Esophagus muscularis mucosa (tissue), 4 donors: ENCODE results near the gene AKR1C4. TPM values are rescaled to one million over a fixed set of nuclear protein-coding genes. Genes with fewer than 3 reads are reported as not detected.
"Not testable (repeated sequence)": the region's sequence is repeated elsewhere in the genome, so short reads cannot be mapped to it uniquely, and the experiment has no call there.

Experiments
- DNase-seq: peaks from one replicate; pipeline ENCODE4 v3.0.0-alpha.2; 2017; ENCODE audit errors: extremely low spot score
- H3K27ac ChIP-seq, 4 donors: fragments of 200-600 bp; sonication (generic); replicated peaks in 1 of 4; 1 replicate in 3 of 4; 2 replicates in 1 of 4; pipeline ENCODE4 v1.5.1; 2016 to 2019; ENCODE audit warnings: mild to moderate bottlenecking in 1 of 4
- H3K27me3 ChIP-seq, 4 donors: fragments of 200-600 bp; sonication (generic); one replicate each; pipeline versions ENCODE4 v1.5.1 to v1.6.0; 2016 to 2019
- H3K36me3 ChIP-seq, 4 donors: fragments of 200-600 bp; sonication (generic); one replicate each; pipeline ENCODE4 v1.5.1; 2016 to 2019
- H3K4me1 ChIP-seq, 4 donors: fragments of 200-600 bp; sonication (generic); one replicate each; pipeline ENCODE4 v1.5.1; 2016 to 2019
- H3K4me3 ChIP-seq, 4 donors: fragments of 200-600 bp; sonication (generic); 1 replicate in 2 of 4; 2 replicates in 2 of 4; pipeline ENCODE4 v1.5.1; 2016 to 2019; ENCODE audit warnings: mild to moderate bottlenecking in 4 of 4, moderate library complexity in 1 of 4
- H3K9me3 ChIP-seq, 4 donors: fragments of 200-600 bp; sonication (generic); 1 replicate in 3 of 4; 2 replicates in 1 of 4; pipeline ENCODE4 v1.5.1; 2016 to 2019
- EP300 ChIP-seq: sonication (generic); formaldehyde crosslinking; IDR thresholded peaks from one replicate; pipeline ENCODE4 v1.6.1; 2017; ENCODE audit warnings: antibody characterized with exemption
- POLR2A ChIP-seq: fragments of 450-650 bp; IDR thresholded peaks from one replicate; pipeline ENCODE4 v1.6.1; 2017; ENCODE audit warnings: antibody characterized with exemption, moderate library complexity, mild to moderate bottlenecking, low read depth
- POLR2AphosphoS5 ChIP-seq, 2 donors: sonication (generic); formaldehyde crosslinking; IDR thresholded peaks; one replicate each; pipeline ENCODE4 v1.6.1; 2017; ENCODE audit warnings: antibody characterized with exemption in 2 of 2
- WGBS: methylation state at CpG from one replicate; pipeline ENCODE4 v1.1.5; 2018; 5-methylcytosine and 5-hydroxymethylcytosine counted together
- intact Hi-C: fragments of 100-400 bp; cut with DNase I; formaldehyde crosslinking; loops from one replicate; pipeline ENCODE4 v1.15.1; 2023
- total RNA-seq, 4 donors: library from RNA; depleted of rRNA; stranded (reverse); fragments of >200 nt; gene quantifications; one replicate each; pipeline versions ENCODE4 v1.1.0 to v1.2.1, GENCODE V29; 2016
- TF ChIP-seq, protein P1 (sequence below), 3 experiments: fragments of 200-600 bp in 2 of 3; fragments of 450-650 bp in 1 of 3; sonication (generic) in 2 of 3; IDR thresholded peaks; one replicate each; pipeline ENCODE4 v1.5.1; 2017 to 2019; ENCODE audit warnings: antibody characterized with exemption in 3 of 3, mild to moderate bottlenecking in 2 of 3, moderate library complexity in 1 of 3

The AKR1C4 gene
- total RNA-seq, 4 donors from 2014 or later: not detected

DNA sequence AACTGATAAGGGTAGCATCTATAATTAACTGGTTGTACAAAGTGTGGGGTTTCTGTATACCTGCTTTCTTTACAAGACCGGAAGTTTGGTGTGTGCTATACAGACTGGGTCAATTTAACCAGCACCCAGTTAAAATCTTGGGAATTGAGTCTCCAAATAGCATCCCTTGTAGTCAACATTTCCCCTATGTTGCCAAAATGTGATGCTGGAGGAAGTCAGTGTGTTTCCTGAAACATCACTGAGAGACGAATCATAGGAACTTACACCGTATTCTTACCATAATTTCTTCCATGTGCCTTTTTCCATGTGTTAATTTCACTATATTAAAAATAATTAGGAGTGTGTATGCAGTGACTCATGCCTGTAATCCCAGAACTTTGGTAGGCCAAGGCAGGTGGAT, 1.7 kb downstream of the AKR1C4 start:
- intact Hi-C loops: no loop called here
- WGBS: 67% methylated on average over 3 of the region's 3 CpGs
- TF ChIP-seq EP300 (no peak), POLR2AphosphoS5 (IDR thresholded peaks at IDR 0.05) (no peak), POLR2A (no peak)
- TF ChIP-seq, protein P1, sequence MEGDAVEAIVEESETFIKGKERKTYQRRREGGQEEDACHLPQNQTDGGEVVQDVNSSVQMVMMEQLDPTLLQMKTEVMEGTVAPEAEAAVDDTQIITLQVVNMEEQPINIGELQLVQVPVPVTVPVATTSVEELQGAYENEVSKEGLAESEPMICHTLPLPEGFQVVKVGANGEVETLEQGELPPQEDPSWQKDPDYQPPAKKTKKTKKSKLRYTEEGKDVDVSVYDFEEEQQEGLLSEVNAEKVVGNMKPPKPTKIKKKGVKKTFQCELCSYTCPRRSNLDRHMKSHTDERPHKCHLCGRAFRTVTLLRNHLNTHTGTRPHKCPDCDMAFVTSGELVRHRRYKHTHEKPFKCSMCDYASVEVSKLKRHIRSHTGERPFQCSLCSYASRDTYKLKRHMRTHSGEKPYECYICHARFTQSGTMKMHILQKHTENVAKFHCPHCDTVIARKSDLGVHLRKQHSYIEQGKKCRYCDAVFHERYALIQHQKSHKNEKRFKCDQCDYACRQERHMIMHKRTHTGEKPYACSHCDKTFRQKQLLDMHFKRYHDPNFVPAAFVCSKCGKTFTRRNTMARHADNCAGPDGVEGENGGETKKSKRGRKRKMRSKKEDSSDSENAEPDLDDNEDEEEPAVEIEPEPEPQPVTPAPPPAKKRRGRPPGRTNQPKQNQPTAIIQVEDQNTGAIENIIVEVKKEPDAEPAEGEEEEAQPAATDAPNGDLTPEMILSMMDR (IDR thresholded peaks at IDR 0.05): no peak

DNA sequence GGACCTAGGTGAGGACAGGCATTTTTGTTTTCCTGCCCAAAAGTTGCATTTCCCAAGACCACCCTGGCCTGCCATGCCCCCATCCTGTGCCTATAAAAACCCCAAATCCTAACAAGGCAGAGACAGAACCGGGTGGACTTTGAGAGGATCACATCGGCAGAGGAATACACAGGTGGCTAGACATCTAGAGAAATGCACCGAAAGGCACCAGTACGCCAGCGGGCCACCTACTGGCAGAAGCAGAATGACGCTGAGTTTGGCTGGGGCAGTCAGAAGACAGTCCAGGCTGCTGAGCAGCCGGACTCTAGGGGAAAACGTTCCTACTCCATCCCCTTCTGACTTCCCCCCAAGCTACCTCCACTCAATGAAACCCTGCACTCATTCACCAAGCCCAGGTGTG, 2.8 kb downstream of the AKR1C4 start:
- H3K4me1 ChIP-seq: no peaks in the 10 kb centered on the region
- DNase-seq: no peak
- no peaks in the 10 kb centered on the region for H3K36me3 ChIP-seq
- intact Hi-C loops: no loop called here
- no peaks in the 10 kb centered on the region for H3K27me3 ChIP-seq
- H3K27ac ChIP-seq: no peak overlapping the region
- H3K9me3 ChIP-seq: peaks cover 0 to 23% (median 14%) of the 10 kb centered on the region in 4 donors
- 86% methylated on average over 8 of the region's 8 CpGs for WGBS
- TF ChIP-seq, protein P1 (IDR thresholded peaks at IDR 0.05): no peak
- TF ChIP-seq POLR2A: no peak
- no peak for TF ChIP-seq EP300
- no peak for TF ChIP-seq POLR2AphosphoS5 (IDR thresholded peaks at IDR 0.05)
- no peak overlapping the region for H3K4me3 ChIP-seq

More for the DNA sequence above, 1.7 kb downstream of the AKR1C4 start:
- H3K27ac ChIP-seq: no peak overlapping the region
- no peak overlapping the region for H3K4me3 ChIP-seq
- H3K9me3 ChIP-seq: peaks cover 0 to 20% (median 10%) of the 10 kb centered on the region in 4 donors
- no peaks in the 10 kb centered on the region for H3K36me3 ChIP-seq
- H3K4me1 ChIP-seq: no peaks in the 10 kb centered on the region
- H3K27me3 ChIP-seq: no peaks in the 10 kb centered on the region
- DNase-seq: no peak

DNA sequence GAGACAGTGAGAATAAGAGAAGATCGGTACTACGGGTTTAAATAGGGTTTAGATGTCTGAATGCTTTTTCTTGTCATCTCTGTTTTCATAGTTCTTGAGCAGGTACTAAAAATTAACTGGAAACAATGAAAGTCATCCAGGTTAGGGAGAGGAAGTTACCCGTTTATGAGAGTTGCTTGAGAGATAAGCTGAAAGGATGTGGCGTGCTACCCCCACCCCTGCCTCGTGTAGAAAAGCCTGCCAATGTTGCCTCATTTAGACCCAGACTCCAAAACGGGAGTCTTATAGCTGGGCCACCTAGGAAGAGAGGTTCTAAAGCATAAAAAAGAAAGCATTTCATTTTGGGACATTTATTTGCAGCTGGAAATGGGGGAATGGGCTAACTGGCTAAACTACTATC, 10.2 kb downstream of the AKR1C4 start:
- no peaks in the 10 kb centered on the region for H3K4me1 ChIP-seq
- TF ChIP-seq POLR2AphosphoS5 (IDR thresholded peaks at IDR 0.05): no peak
- TF ChIP-seq EP300: no peak
- TF ChIP-seq, protein P1 (IDR thresholded peaks at IDR 0.05): no peak
- intact Hi-C loops: no loop called here
- no peak overlapping the region for H3K27ac ChIP-seq
- no peak overlapping the region for H3K4me3 ChIP-seq
- H3K9me3 ChIP-seq: peaks cover 0 to 17% (median 11%) of the 10 kb centered on the region in 4 donors
- no peaks in the 10 kb centered on the region for H3K27me3 ChIP-seq
- DNase-seq: no peak
- no peaks in the 10 kb centered on the region for H3K36me3 ChIP-seq
- WGBS: 61% methylated on average over 6 of the region's 6 CpGs

DNA sequence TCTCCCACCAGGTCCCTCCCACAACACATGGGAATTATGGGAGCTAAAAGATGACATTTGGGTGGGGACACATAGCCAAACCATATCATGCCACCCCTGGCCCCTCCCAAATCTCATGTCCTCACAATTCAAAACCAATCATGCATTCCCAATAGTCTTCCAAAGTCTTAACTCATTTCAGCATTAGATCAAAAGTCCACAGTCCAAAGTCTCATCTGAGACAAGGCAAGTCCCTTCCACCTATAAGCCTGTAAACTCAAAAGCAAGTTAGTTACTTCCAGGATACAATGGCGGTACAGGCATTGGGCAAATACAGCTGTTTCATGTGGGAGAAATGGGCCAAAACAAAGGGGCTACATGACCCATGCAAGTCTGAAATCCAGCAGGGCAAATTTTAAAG, 13.1 kb downstream of the AKR1C4 start:
- DNase-seq, H3K27ac ChIP-seq, H3K4me3 ChIP-seq, H3K4me1 ChIP-seq, H3K36me3 ChIP-seq, intact Hi-C loops, H3K27me3 ChIP-seq, H3K9me3 ChIP-seq: not testable (repeated sequence)
- WGBS: 91% methylated on average over 1 of the region's 1 CpG

DNA sequence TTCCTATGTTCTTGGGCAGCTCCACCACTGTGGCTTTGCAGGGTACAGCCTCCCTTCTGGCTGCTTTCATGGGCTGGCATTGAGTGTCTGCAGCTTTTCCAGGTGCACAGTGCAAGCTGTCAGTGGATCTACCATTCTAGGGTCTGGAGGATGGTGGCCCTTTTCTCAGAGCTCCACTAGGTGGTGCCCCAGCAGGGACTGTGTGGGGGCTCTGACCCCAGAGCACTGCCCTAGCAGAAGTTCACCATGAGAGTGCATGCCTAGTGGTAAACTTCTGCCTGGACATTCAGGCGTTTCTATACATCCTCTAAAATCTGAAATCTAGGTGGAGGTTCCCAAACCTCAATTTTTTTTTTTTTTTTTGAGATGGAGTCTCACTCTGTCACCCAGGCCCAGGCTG, 13.6 kb downstream of the AKR1C4 start:
- DNase-seq, H3K4me1 ChIP-seq, H3K27ac ChIP-seq, H3K36me3 ChIP-seq, H3K9me3 ChIP-seq, H3K27me3 ChIP-seq, intact Hi-C loops, H3K4me3 ChIP-seq: not testable (repeated sequence)
- WGBS: 86% methylated on average over 1 of the region's 1 CpG

DNA sequence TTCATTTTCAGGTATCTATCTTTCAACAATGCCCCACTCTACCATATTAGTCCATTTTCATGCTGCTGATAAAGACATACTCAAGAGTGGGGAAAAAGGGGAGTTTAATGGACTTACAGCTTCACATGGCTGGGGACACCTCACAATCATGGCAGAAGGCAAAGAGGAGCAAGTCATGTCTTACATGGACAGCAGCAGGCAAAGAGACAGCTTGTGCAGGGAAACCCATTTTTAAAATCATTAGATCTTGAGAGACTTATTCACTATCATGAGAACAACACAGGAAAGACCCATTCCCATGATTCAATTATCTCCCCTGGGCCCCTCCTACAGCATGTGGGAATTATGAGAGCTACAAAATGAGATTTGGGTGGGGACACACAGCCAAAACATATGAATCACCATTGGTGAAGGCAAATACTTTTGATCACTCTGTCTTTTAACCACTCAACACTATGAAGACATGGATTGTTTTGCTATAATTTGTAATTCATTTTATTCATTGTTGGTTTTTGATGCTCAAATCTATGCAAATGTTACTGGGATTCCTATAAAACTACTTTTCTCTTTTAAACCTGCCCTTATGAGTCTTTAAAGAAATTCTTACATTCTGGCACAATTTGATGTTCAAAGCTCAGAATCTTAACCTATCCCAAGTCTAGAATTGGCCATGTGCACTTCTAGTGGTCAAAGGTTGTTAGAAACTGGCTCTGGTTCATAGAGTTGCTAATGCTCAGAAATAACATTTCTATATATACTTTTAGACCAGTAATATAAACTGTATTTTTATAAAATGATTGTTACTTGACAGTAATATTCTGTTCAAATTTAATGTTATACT, 15.3 kb downstream of the AKR1C4 start:
- H3K9me3 ChIP-seq: no peaks in the 10 kb centered on the region
- H3K4me1 ChIP-seq: no peaks in the 10 kb centered on the region
- H3K4me3 ChIP-seq: no peak overlapping the region
- no peak for DNase-seq
- intact Hi-C loops: no loop called here
- H3K36me3 ChIP-seq: no peaks in the 10 kb centered on the region
- H3K27me3 ChIP-seq: no peaks in the 10 kb centered on the region
- H3K27ac ChIP-seq: no peak overlapping the region
- TF ChIP-seq, protein P1 (IDR thresholded peaks at IDR 0.05): no peak
- TF ChIP-seq POLR2A: no peak
- TF ChIP-seq POLR2AphosphoS5 (IDR thresholded peaks at IDR 0.05): no peak
- TF ChIP-seq EP300: no peak
